Endothelial cell of umbilical vein (primary cell): ENCODE data around the gene SUSD6. TPM values are rescaled to one million over a fixed set of nuclear protein-coding genes. Genes with fewer than 3 reads are reported as not detected.

Experiments
- BruUV-seq: library from RNA; stranded (reverse); fragments of 400-500 nt; replicated peaks from 2 replicates; lab custom pipeline; 2021; lab: Mats Ljungman, UMichigan
- CTCF ChIA-PET: fragments of 300-600, 350-600 bp; sonication (Branson Sonifier 250); formaldehyde crosslinking; loops from one replicate; lab custom pipeline; 2021; ENCODE audit warnings: antibody characterized with exemption, inconsistent platforms; lab: Charles Lee
- POLR2A ChIA-PET: fragments of 300-600, 350-600 bp; sonication (Branson Sonifier 250); formaldehyde crosslinking; loops from one replicate; lab custom pipeline; 2021; ENCODE audit warnings: antibody characterized with exemption, inconsistent platforms; lab: Charles Lee
- DNase-seq: peaks from one replicate; pipeline ENCODE4 v3.0.0-alpha.2; 2011; ENCODE audit warnings: low read depth, low spot score
- FAIRE-seq: peaks from 2 replicates; lab custom pipeline; 2011; peaks lifted over from hg19 to GRCh38; lab: Jason Lieb, UNC
- H2AFZ ChIP-seq: 2 replicates; pipeline ENCODE4 v1.6.0; 2012; ENCODE audit warnings: low read depth, low read length, control low read depth, inconsistent platforms
- H3K27ac ChIP-seq: 2 replicates; pipeline ENCODE4 v1.5.1; 2011; ENCODE audit warnings: low read depth, mild to moderate bottlenecking, control low read depth, low read length, moderate library complexity; ENCODE audit not compliant: insufficient read depth
- H3K27me3 ChIP-seq, 2 experiments: 2 replicates each; pipeline versions ENCODE4 v1.6.0 to v1.6.1; 2011; ENCODE audit warnings: low read length in 2 of 2, mixed read lengths in 1 of 2; ENCODE audit not compliant: control insufficient read depth in 2 of 2, insufficient read depth in 2 of 2
- H3K36me3 ChIP-seq, 2 experiments: 2 replicates in 1 of 2; 3 replicates in 1 of 2; pipeline ENCODE4 v1.5.1; 2011; ENCODE audit warnings: low read length in 2 of 2, mild to moderate bottlenecking in 1 of 2, moderate library complexity in 1 of 2; ENCODE audit not compliant: control insufficient read depth in 2 of 2, insufficient read depth in 2 of 2; ENCODE audit errors: extremely low read depth in 1 of 2
- H3K4me1 ChIP-seq: 3 replicates; pipeline ENCODE4 v1.5.1; 2011; ENCODE audit warnings: mild to moderate bottlenecking, low read length; ENCODE audit not compliant: control insufficient read depth, insufficient read depth; ENCODE audit errors: extremely low read depth
- H3K4me2 ChIP-seq: 2 replicates; pipeline ENCODE4 v1.6.1; 2011; ENCODE audit warnings: low read length, control low read depth, mixed read lengths; ENCODE audit not compliant: insufficient read depth
- H3K4me3 ChIP-seq, 3 experiments: fragments of 200-600 bp in 1 of 3; sonication (generic), shearing (Covaris generic) in 1 of 3; replicated peaks in 1 of 3; 2 replicates each; pipeline ENCODE4 v1.5.1; 2011 to 2016; ENCODE audit warnings: control low read depth in 3 of 3, low read length in 3 of 3, mild to moderate bottlenecking in 2 of 3, inconsistent platforms in 1 of 3, low read depth in 1 of 3, moderate library complexity in 1 of 3; ENCODE audit not compliant: insufficient read depth in 1 of 3
- H3K79me2 ChIP-seq: 2 replicates; pipeline ENCODE4 v1.6.0; 2012; ENCODE audit warnings: low read length, inconsistent platforms; ENCODE audit not compliant: control insufficient read depth, insufficient read depth
- H3K9ac ChIP-seq: replicated peaks from 2 replicates; pipeline ENCODE3; 2011; ENCODE audit warnings: low read length, control low read depth; ENCODE audit not compliant: insufficient read depth; ENCODE audit errors: extremely low read depth
- H3K9me1 ChIP-seq: replicated peaks from 3 replicates; pipeline ENCODE4 v1.6.0; 2011; ENCODE audit warnings: mild to moderate bottlenecking, low read length; ENCODE audit not compliant: control insufficient read depth, insufficient read depth; ENCODE audit errors: extremely low read depth
- H3K9me3 ChIP-seq: replicated peaks from 2 replicates; pipeline ENCODE4 v1.5.1; 2012; ENCODE audit warnings: low read length, inconsistent platforms; ENCODE audit not compliant: control insufficient read depth, insufficient read depth
- H4K20me1 ChIP-seq: replicated peaks from 2 replicates; pipeline ENCODE3; 2011; ENCODE audit warnings: mild to moderate bottlenecking, low read length; ENCODE audit not compliant: control insufficient read depth, insufficient read depth; ENCODE audit errors: extremely low read depth
- CTCF ChIP-seq, 2 donors: IDR thresholded peaks; 1 replicate in 1 of 2; 2 replicates in 1 of 2; pipeline ENCODE4 v1.5.1; 2011; ENCODE audit warnings: low read length in 2 of 2, mild to moderate bottlenecking in 2 of 2, moderate library complexity in 2 of 2, control low read depth in 1 of 2, inconsistent platforms in 1 of 2, low read depth in 1 of 2; ENCODE audit not compliant: insufficient read depth in 1 of 2; ENCODE audit errors: extremely low read depth in 1 of 2
- EZH2 ChIP-seq: IDR thresholded peaks from 2 replicates; pipeline ENCODE4 v1.6.1; 2012; ENCODE audit warnings: borderline replicate concordance, low read depth, mild to moderate bottlenecking, moderate library complexity, low read length, inconsistent platforms; ENCODE audit not compliant: severe bottlenecking
- FOS ChIP-seq: IDR thresholded peaks from 2 replicates; pipeline ENCODE4 v1.6.1; 2011; ENCODE audit warnings: mild to moderate bottlenecking, low read length, moderate library complexity, borderline replicate concordance; ENCODE audit not compliant: insufficient read depth
- GATA2 ChIP-seq: IDR thresholded peaks from 2 replicates; pipeline ENCODE4 v1.7.0; 2011; ENCODE audit warnings: low read depth, mild to moderate bottlenecking, moderate library complexity, mixed read lengths, low read length; ENCODE audit not compliant: insufficient read length, insufficient read depth
- MAX ChIP-seq: IDR thresholded peaks from 2 replicates; pipeline ENCODE4 v1.6.1; 2011; ENCODE audit not compliant: insufficient read depth, insufficient read length
- POLR2AphosphoS5 ChIP-seq: IDR thresholded peaks from 2 replicates; pipeline ENCODE4 v1.6.1; 2012; ENCODE audit warnings: low read depth, mild to moderate bottlenecking, control low read depth, low read length, moderate library complexity; ENCODE audit not compliant: insufficient read depth
- dilution Hi-C: fragments of 300-500 bp; cut with MboI; formaldehyde crosslinking; loops from one replicate; pipeline ENCODE4 v1.15.0; 2019; ENCODE audit warnings: low sequenced_read_pairs; ENCODE audit not compliant: extremely low pct_ligation_motif_present
- intact Hi-C: fragments of 100-400 bp; cut with micrococcal nuclease; formaldehyde crosslinking; loops from one replicate; pipeline ENCODE4 v1.10.0; 2022
- polyA plus RNA-seq, 4 experiments: library from polyadenylated mRNA; depleted of rRNA in 3 of 4; stranded (reverse) in 3 of 4; unstranded in 1 of 4; fragments of >200 nt; gene quantifications; 2 replicates each; pipeline versions ENCODE4 v1.2.1 to v1.2.3, GENCODE V29; 2011 to 2012; ENCODE audit warnings: missing spikeins in 1 of 4
- total RNA-seq: library from RNA; stranded (reverse); gene quantifications from 2 replicates; pipeline ENCODE4 v1.2.3, GENCODE V29; 2021

Gene SUSD6
- total and polyA plus RNA-seq, 2 donors (not counting 3 experiments of a cell fraction or from before 2014, with no cell fraction given) = 13.4 to 19.5 TPM

GRCh38 chr14:69612014-69612782 lies 802 bp downstream of the SUSD6 start:
- dilution Hi-C loops = no loop called here
- no TSS peak for BruUV-seq
- peaks cover 44% of the 10 kb centered on the region for H3K79me2 ChIP-seq

More at GRCh38 chr14:69612014-69612782, 802 bp downstream of the SUSD6 start:
- Histone ChIP-seq H3K27ac (peak overlapping the region; percentile 89), H2AFZ (peak overlapping the region; percentile 89), H3K4me1 (peaks cover 34% of the 10 kb centered on the region), H3K9me3 (no peaks in the 10 kb centered on the region), H3K27me3 (no peaks in the 10 kb centered on the region), H3K9ac (peak overlapping the region; percentile 92), H3K4me2 (peak overlapping the region; percentile 68), H3K36me3 (no peaks in the 10 kb centered on the region), H3K9me1 (no peaks in the 10 kb centered on the region), H4K20me1 (no peaks in the 10 kb centered on the region), H3K4me3 (peak overlapping the region; percentile 94 to 97 (median 96))
- DNase-seq (peak; percentile 51), FAIRE-seq (peak; percentile 61)
- intact Hi-C loops = loop anchor here (1.0 to 2.0 kb wide), 2 partner anchors 13 to 39 kb away; no protein-coding TSS in a partner anchor
- POLR2A ChIA-PET = interaction anchor here (1.1 to 1.5 kb wide), 3 partner anchors 101 to 155 kb away, joined by 3 to 5 read pairs (median 4); partner anchors contain the start of gene SRSF5
- CTCF ChIA-PET = interaction anchor here (0.8 to 3.5 kb wide), 11 partner anchors 10 to 115 kb away, joined by 3 to 19 read pairs (median 5); no protein-coding TSS in a partner anchor
- TF ChIP-seq POLR2AphosphoS5 (no peak), FOS (no peak), EZH2 (no peak), GATA2 (no peak), CTCF (IDR thresholded peaks at IDR 0.05; ENCODE audit: extremely low read depth in 1 of 2, insufficient read depth in 1 of 2, low read depth in 1 of 2, low read length in 2 of 2) (no peak), MAX (no peak)
